Progenitor cell of endocrine pancreas (in vitro differentiated cells): Measurements from ENCODE around the gene JOSD2. TPM values are rescaled to one million over a fixed set of nuclear protein-coding genes. Genes with fewer than 3 reads are reported as not detected.

Experiments
- DNase-seq: peaks from one replicate; pipeline ENCODE4 v3.0.0; 2021; ENCODE audit warnings: low spot score; ENCODE audit not compliant: unreplicated experiment
- H3K27ac Mint-ChIP-seq: 2 replicates; pipeline ENCODE4 v1.8.0; 2021; ENCODE audit warnings: mild to moderate bottlenecking, moderate library complexity, mixed read lengths
- H3K27me3 Mint-ChIP-seq: 2 replicates; pipeline ENCODE4 v1.8.0; 2021; ENCODE audit warnings: mixed read lengths
- H3K36me3 Mint-ChIP-seq: 2 replicates; pipeline ENCODE4 v1.8.0; 2022; ENCODE audit warnings: mixed read lengths; ENCODE audit not compliant: insufficient read depth
- H3K4me1 Mint-ChIP-seq: 2 replicates; pipeline ENCODE4 v1.8.0; 2021; ENCODE audit warnings: low read depth, mixed read lengths
- H3K4me3 Mint-ChIP-seq: 2 replicates; pipeline ENCODE4 v1.8.0; 2021; ENCODE audit warnings: low read depth, mild to moderate bottlenecking, moderate library complexity, mixed read lengths
- H3K9me3 Mint-ChIP-seq: 2 replicates; pipeline ENCODE4 v1.8.0; 2021; ENCODE audit warnings: low read depth, mixed read lengths
- CTCF ChIP-seq: fragments of 200-600 bp; sonication (generic); IDR thresholded peaks from one replicate; pipeline ENCODE4 v1.5.0; 2021; ENCODE audit warnings: antibody characterized with exemption, mild to moderate bottlenecking; ENCODE audit not compliant: unreplicated experiment
- total RNA-seq: library from RNA; stranded (reverse); gene quantifications from 2 replicates; pipeline ENCODE4 v1.2.1, GENCODE V29; 2021

The JOSD2 gene
- total RNA-seq, 1 donor from 2014 or later, result 13.1 TPM

- Mint-ChIP-seq H3K4me3 (no peak overlapping the region), H3K27ac (no peak overlapping the region), H3K9me3 (no peaks in the 10 kb centered on the region), H3K4me1 (no peaks in the 10 kb centered on the region), H3K36me3 (no peaks in the 10 kb centered on the region), H3K27me3 (no peaks in the 10 kb centered on the region)
- no peak for DNase-seq
- no peak for TF ChIP-seq CTCF
These were observed 8.1 kb upstream of the JOSD2 start for GRCh38 chr19:50519006-50519575.

GRCh38 chr19:50518091-50519005 lies 7.4 kb upstream of the JOSD2 start:
- no peaks in the 10 kb centered on the region for H3K9me3 Mint-ChIP-seq
- H3K4me1 Mint-ChIP-seq, result no peaks in the 10 kb centered on the region
- H3K27ac Mint-ChIP-seq, result no peak overlapping the region
- no peaks in the 10 kb centered on the region for H3K27me3 Mint-ChIP-seq
- TF ChIP-seq CTCF, result no peak
- DNase-seq, result no peak
- no peaks in the 10 kb centered on the region for H3K36me3 Mint-ChIP-seq
- no peak overlapping the region for H3K4me3 Mint-ChIP-seq

GRCh38 chr19:50517704-50518075 lies 6.7 kb upstream of the JOSD2 start:
- Mint-ChIP-seq H3K4me1 (no peaks in the 10 kb centered on the region), H3K36me3 (no peaks in the 10 kb centered on the region), H3K27me3 (no peaks in the 10 kb centered on the region), H3K4me3 (no peak overlapping the region), H3K9me3 (no peaks in the 10 kb centered on the region), H3K27ac (no peak overlapping the region)
- DNase-seq, result no peak
- no peak for TF ChIP-seq CTCF

GRCh38 chr19:50516964-50517703 lies 6.1 kb upstream of the JOSD2 start:
- no peaks in the 10 kb centered on the region for H3K4me1 Mint-ChIP-seq
- no peak overlapping the region for H3K27ac Mint-ChIP-seq
- H3K36me3 Mint-ChIP-seq, result no peaks in the 10 kb centered on the region
- H3K9me3 Mint-ChIP-seq, result no peaks in the 10 kb centered on the region
- no peak for TF ChIP-seq CTCF
- no peak overlapping the region for H3K4me3 Mint-ChIP-seq
- DNase-seq, result no peak
- H3K27me3 Mint-ChIP-seq, result no peaks in the 10 kb centered on the region

- peaks cover 2% of the 10 kb centered on the region for H3K4me1 Mint-ChIP-seq
- H3K9me3 Mint-ChIP-seq, result no peaks in the 10 kb centered on the region
- H3K4me3 Mint-ChIP-seq, result no peak overlapping the region
- no peaks in the 10 kb centered on the region for H3K27me3 Mint-ChIP-seq
- TF ChIP-seq CTCF, result no peak
- H3K36me3 Mint-ChIP-seq, result no peaks in the 10 kb centered on the region
- no peak for DNase-seq
- H3K27ac Mint-ChIP-seq, result no peak overlapping the region
These were observed 5.5 kb upstream of the JOSD2 start for GRCh38 chr19:50516456-50516855.
